ENCODE measurements around the gene CSPG5.

DNA sequence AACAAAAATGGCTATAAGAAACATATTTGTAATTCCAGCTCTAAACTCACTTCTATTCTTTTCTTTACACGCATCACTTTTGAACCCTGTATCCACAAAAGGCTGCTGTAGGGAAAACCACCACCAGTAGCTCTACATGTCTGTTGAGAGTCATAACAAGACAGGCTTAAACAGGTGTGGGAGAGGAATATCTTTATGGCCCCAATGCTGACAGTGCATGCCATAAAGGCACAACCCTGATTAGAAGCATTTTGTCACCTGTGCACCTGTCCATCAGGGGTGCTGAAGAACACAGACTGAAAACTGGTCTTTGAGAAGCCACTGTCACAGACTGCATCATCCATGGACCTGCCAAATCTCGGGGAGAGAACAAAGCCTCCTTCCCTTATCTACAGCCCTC lies 11.6 kb upstream of the CSPG5 start:
- TF ChIP-seq, protein P1, sequence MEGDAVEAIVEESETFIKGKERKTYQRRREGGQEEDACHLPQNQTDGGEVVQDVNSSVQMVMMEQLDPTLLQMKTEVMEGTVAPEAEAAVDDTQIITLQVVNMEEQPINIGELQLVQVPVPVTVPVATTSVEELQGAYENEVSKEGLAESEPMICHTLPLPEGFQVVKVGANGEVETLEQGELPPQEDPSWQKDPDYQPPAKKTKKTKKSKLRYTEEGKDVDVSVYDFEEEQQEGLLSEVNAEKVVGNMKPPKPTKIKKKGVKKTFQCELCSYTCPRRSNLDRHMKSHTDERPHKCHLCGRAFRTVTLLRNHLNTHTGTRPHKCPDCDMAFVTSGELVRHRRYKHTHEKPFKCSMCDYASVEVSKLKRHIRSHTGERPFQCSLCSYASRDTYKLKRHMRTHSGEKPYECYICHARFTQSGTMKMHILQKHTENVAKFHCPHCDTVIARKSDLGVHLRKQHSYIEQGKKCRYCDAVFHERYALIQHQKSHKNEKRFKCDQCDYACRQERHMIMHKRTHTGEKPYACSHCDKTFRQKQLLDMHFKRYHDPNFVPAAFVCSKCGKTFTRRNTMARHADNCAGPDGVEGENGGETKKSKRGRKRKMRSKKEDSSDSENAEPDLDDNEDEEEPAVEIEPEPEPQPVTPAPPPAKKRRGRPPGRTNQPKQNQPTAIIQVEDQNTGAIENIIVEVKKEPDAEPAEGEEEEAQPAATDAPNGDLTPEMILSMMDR (IDR thresholded peaks at IDR 0.05): no peak
- TF ChIP-seq POLR2A (IDR thresholded peaks at IDR 0.05): no peak

Measured in uterus (tissue), 2 donors.